OCI-LY1 (cell line): ENCODE measurements around the gene LPIN1.

ENCODE experiments used
- H2AFZ ChIP-seq: fragments of 200-600 bp; sonication (generic), shearing (Covaris generic); 2 replicates; pipeline ENCODE4 v1.6.0; 2014; ENCODE audit warnings: antibody characterized with exemption, mild to moderate bottlenecking, low read length
- H3F3A ChIP-seq: fragments of 200-600 bp; sonication (generic), shearing (Covaris generic); 2 replicates; pipeline ENCODE4 v1.6.0; 2014; ENCODE audit warnings: mild to moderate bottlenecking, antibody characterized with exemption, low read length, moderate library complexity; ENCODE audit not compliant: insufficient read depth
- H3K27ac ChIP-seq: fragments of 200-600 bp; sonication (generic); 2 replicates; pipeline ENCODE4 v1.5.1; 2014; ENCODE audit warnings: low read length, mixed run types, mild to moderate bottlenecking, low read depth; ENCODE audit not compliant: poor library complexity, severe bottlenecking
- H3K27me3 ChIP-seq: fragments of 200-600 bp; sonication (generic); 2 replicates; pipeline ENCODE4 v1.6.0; 2014; ENCODE audit warnings: antibody characterized with exemption, mild to moderate bottlenecking, low read length, moderate library complexity; ENCODE audit not compliant: insufficient read depth
- H3K36me3 ChIP-seq: fragments of 200-600 bp; sonication (generic); 2 replicates; pipeline ENCODE4 v1.6.1; 2014; ENCODE audit warnings: mild to moderate bottlenecking, antibody characterized with exemption, low read length, moderate library complexity, mixed read lengths; ENCODE audit not compliant: insufficient read depth
- H3K4me1 ChIP-seq: fragments of 200-600 bp; sonication (generic); 2 replicates; pipeline ENCODE4 v1.5.1; 2014; ENCODE audit warnings: mild to moderate bottlenecking, low read length, moderate library complexity; ENCODE audit not compliant: insufficient read depth, severe bottlenecking
- H3K4me2 ChIP-seq: fragments of 200-600 bp; sonication (generic), shearing (Covaris generic); 2 replicates; pipeline ENCODE4 v1.6.1; 2014; ENCODE audit warnings: low read length
- H3K4me3 ChIP-seq: fragments of 200-600 bp; sonication (generic); 2 replicates; pipeline ENCODE4 v1.5.1; 2014; ENCODE audit warnings: low read length, low read depth, mild to moderate bottlenecking, mixed read lengths; ENCODE audit not compliant: poor library complexity, severe bottlenecking
- H3K79me2 ChIP-seq: fragments of 200-600 bp; shearing (Covaris generic); 2 replicates; pipeline ENCODE4 v1.6.1; 2016; ENCODE audit warnings: mixed run types, low read length, mixed read lengths; ENCODE audit not compliant: insufficient read depth
- H3K9ac ChIP-seq: fragments of 200-600 bp; sonication (generic), shearing (Covaris generic); 2 replicates; pipeline ENCODE4 v1.6.1; 2014; ENCODE audit warnings: mild to moderate bottlenecking, low read length, mixed read lengths
- H3K9me2 ChIP-seq: fragments of 200-600 bp; sonication (generic), shearing (Covaris generic); 2 replicates; pipeline ENCODE4 v1.6.1; 2014; ENCODE audit warnings: low read depth, mild to moderate bottlenecking, low read length, mixed read lengths
- H3K9me3 ChIP-seq: fragments of 200-600 bp; shearing (Covaris generic); 2 replicates; pipeline ENCODE4 v1.6.1; 2014; ENCODE audit warnings: low read length, mixed read lengths
- H4K20me1 ChIP-seq: fragments of 200-600 bp; sonication (generic), shearing (Covaris generic); 2 replicates; pipeline ENCODE4 v1.6.0; 2016; ENCODE audit warnings: mild to moderate bottlenecking, low read length; ENCODE audit not compliant: insufficient read depth
- EZH2 ChIP-seq: fragments of 200-600 bp; sonication (generic), shearing (Covaris generic); IDR thresholded peaks from 2 replicates; pipeline ENCODE4 v1.8.0; 2017; ENCODE audit warnings: borderline replicate concordance, mixed run types, mild to moderate bottlenecking, antibody characterized with exemption, low read length, moderate library complexity, mixed read lengths
- TF ChIP-seq, protein P1 (sequence below): fragments of 200-600 bp; sonication (generic), shearing (Covaris generic); IDR thresholded peaks from 2 replicates; pipeline ENCODE4 v1.5.1; 2017; ENCODE audit warnings: mild to moderate bottlenecking, antibody characterized with exemption, low read length, moderate library complexity, mixed read lengths

The LPIN1 gene

DNA sequence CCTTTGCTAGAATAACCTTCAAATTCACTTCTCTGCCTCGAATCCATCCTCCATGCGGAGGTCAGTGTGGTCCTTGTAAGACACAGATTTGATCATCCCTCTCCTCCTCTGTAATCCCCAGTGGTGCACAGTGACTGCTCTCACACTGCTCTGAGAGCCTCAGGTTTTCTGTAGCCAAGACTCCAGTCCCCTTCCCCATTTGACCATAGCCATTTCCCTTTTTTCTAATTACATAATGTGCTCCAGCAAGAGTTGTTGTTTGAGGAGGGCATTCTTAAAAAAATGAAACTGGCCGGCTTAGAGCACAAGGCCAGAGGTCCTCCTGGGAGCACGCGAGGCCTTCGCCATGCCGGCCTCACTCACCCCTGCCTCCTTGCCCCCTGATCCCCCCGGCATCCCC is 34.7 kb upstream of the LPIN1 start:
- H3K27ac ChIP-seq = no peak overlapping the region
- no peaks in the 10 kb centered on the region for H4K20me1 ChIP-seq
- H3K9me2 ChIP-seq = no peaks in the 10 kb centered on the region
- H3K4me2 ChIP-seq = no peak overlapping the region
- no peaks in the 10 kb centered on the region for H3K27me3 ChIP-seq
- no peaks in the 10 kb centered on the region for H3F3A ChIP-seq
- H3K4me1 ChIP-seq = no peaks in the 10 kb centered on the region
- no peaks in the 10 kb centered on the region for H3K9me3 ChIP-seq
- TF ChIP-seq EZH2 = no peak
- TF ChIP-seq, protein P1, sequence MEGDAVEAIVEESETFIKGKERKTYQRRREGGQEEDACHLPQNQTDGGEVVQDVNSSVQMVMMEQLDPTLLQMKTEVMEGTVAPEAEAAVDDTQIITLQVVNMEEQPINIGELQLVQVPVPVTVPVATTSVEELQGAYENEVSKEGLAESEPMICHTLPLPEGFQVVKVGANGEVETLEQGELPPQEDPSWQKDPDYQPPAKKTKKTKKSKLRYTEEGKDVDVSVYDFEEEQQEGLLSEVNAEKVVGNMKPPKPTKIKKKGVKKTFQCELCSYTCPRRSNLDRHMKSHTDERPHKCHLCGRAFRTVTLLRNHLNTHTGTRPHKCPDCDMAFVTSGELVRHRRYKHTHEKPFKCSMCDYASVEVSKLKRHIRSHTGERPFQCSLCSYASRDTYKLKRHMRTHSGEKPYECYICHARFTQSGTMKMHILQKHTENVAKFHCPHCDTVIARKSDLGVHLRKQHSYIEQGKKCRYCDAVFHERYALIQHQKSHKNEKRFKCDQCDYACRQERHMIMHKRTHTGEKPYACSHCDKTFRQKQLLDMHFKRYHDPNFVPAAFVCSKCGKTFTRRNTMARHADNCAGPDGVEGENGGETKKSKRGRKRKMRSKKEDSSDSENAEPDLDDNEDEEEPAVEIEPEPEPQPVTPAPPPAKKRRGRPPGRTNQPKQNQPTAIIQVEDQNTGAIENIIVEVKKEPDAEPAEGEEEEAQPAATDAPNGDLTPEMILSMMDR = no peak
- no peak overlapping the region for H3K4me3 ChIP-seq
- H2AFZ ChIP-seq = no peak overlapping the region
- H3K9ac ChIP-seq = no peak overlapping the region
- no peaks in the 10 kb centered on the region for H3K36me3 ChIP-seq
- no peaks in the 10 kb centered on the region for H3K79me2 ChIP-seq

DNA sequence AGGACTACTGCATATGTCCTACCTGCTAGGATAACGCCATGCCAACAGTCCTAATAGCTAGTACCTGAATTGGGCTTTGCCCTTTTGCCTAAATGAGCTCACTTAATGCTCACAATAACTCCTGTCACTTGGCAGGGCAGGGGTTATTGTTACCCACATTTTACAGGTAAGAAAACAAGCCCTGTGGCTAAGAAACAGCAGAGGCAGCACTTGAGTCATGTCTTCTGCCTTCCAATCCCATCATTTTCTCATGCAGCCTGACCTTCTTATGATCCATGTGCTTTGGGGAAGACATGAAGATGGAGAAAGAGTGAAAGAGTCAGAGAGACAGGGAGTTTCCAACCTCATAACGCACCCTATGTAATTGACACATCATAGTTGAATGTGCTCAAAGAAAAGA is 33.6 kb upstream of the LPIN1 start:
- H2AFZ ChIP-seq = no peak overlapping the region
- H3K27me3 ChIP-seq = no peaks in the 10 kb centered on the region
- TF ChIP-seq, protein P1 = no peak
- no peak for TF ChIP-seq EZH2
- H3K4me3 ChIP-seq = no peak overlapping the region
- H3K9me2 ChIP-seq = no peaks in the 10 kb centered on the region
- H3K4me1 ChIP-seq = peaks cover 4% of the 10 kb centered on the region
- no peaks in the 10 kb centered on the region for H3K36me3 ChIP-seq
- no peak overlapping the region for H3K9ac ChIP-seq
- no peaks in the 10 kb centered on the region for H3K79me2 ChIP-seq
- no peaks in the 10 kb centered on the region for H3K9me3 ChIP-seq
- no peaks in the 10 kb centered on the region for H4K20me1 ChIP-seq
- H3F3A ChIP-seq = no peaks in the 10 kb centered on the region
- H3K27ac ChIP-seq = no peak overlapping the region
- H3K4me2 ChIP-seq = no peak overlapping the region

DNA sequence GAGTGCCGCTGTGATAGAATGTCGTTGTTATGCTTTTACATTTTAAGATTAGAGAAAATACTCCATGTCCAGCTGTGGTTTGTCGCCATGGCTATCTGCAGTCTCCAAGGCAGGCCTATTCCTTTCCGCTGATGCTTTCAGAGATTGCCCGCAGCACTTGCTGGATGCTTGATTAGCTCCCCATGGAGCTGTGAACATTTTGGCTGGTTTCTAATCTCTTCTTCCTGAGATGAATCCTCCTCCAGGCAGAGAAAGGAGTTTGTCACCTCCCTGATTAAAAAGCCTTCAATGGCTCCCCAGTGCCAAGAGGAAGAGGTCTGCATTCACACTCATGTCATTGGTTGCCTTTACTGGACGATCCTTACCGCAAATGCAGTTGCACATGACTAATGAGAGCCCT is 32.6 kb upstream of the LPIN1 start:
- TF ChIP-seq, protein P1 = no peak
- TF ChIP-seq EZH2 = no peak
- peaks cover 4% of the 10 kb centered on the region for H3K4me1 ChIP-seq
- no peaks in the 10 kb centered on the region for H3K9me2 ChIP-seq
- H3K36me3 ChIP-seq = no peaks in the 10 kb centered on the region
- H3K9me3 ChIP-seq = no peaks in the 10 kb centered on the region
- H3K27me3 ChIP-seq = no peaks in the 10 kb centered on the region
- no peak overlapping the region for H2AFZ ChIP-seq
- no peak overlapping the region for H3K4me2 ChIP-seq
- no peak overlapping the region for H3K9ac ChIP-seq
- H3F3A ChIP-seq = no peaks in the 10 kb centered on the region
- no peak overlapping the region for H3K4me3 ChIP-seq
- H3K27ac ChIP-seq = no peak overlapping the region
- H3K79me2 ChIP-seq = no peaks in the 10 kb centered on the region
- no peaks in the 10 kb centered on the region for H4K20me1 ChIP-seq
